Upper lobe of left lung (tissue), 4 donors: Measurements from ENCODE around the gene ZSWIM6.

Source experiments
- POLR2AphosphoS5 ChIP-seq, 2 donors: sonication (generic); formaldehyde crosslinking; IDR thresholded peaks; one replicate each; pipeline ENCODE4 v1.5.1; 2017; ENCODE audit warnings: antibody characterized with exemption in 2 of 2
- TF ChIP-seq, protein P1 (sequence below), 6 experiments: fragments of 450-650 bp in 4 of 6; fragments of 200-600 bp in 2 of 6; sonication (generic) in 2 of 6; IDR thresholded peaks; one replicate each; pipeline ENCODE4 v1.5.1; 2016 to 2019; ENCODE audit warnings: antibody characterized with exemption in 6 of 6

DNA sequence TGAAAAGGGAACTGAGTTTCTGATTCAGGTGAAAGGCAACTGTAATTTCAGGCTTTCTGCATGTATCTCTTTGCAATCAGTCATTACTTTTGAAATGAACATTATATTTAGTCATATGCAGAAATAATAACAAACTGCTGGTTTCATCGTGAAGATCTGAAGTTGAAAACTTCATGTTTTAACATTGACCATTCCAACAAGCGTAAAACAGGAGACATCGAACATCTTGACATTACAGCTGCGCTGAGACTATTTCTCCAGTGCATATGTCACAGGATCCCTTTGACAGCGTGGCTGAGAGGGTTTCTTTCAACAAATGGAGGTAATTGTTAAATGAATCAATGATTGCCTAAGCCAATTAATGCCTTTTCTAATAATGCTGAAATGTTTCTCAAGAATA, 38.2 kb upstream of the ZSWIM6 start:
- TF ChIP-seq, protein P1, sequence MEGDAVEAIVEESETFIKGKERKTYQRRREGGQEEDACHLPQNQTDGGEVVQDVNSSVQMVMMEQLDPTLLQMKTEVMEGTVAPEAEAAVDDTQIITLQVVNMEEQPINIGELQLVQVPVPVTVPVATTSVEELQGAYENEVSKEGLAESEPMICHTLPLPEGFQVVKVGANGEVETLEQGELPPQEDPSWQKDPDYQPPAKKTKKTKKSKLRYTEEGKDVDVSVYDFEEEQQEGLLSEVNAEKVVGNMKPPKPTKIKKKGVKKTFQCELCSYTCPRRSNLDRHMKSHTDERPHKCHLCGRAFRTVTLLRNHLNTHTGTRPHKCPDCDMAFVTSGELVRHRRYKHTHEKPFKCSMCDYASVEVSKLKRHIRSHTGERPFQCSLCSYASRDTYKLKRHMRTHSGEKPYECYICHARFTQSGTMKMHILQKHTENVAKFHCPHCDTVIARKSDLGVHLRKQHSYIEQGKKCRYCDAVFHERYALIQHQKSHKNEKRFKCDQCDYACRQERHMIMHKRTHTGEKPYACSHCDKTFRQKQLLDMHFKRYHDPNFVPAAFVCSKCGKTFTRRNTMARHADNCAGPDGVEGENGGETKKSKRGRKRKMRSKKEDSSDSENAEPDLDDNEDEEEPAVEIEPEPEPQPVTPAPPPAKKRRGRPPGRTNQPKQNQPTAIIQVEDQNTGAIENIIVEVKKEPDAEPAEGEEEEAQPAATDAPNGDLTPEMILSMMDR (IDR thresholded peaks at IDR 0.05) = no peak
- no peak for TF ChIP-seq POLR2AphosphoS5 (IDR thresholded peaks at IDR 0.05)
